Neural progenitor cell (in vitro differentiated cells): ENCODE results near the gene TSSK2. TPM values are rescaled to one million over a fixed set of nuclear protein-coding genes. Genes with fewer than 3 reads are reported as not detected.
A peak's percentile ranks its signal among the peaks of the same experiment; 100 is the strongest.

Source experiments
- DNase-seq: peaks from one replicate; pipeline ENCODE4 v3.0.0-alpha.2; 2016; ENCODE audit warnings: low spot score
- H2AFZ ChIP-seq: fragments of 200-600 bp; sonication (generic); replicated peaks from 2 replicates; pipeline ENCODE4 v1.6.1; 2016; ENCODE audit warnings: antibody characterized with exemption
- H3F3A ChIP-seq: fragments of 200-600 bp; sonication (generic); 2 replicates; pipeline ENCODE4 v1.6.1; 2016; ENCODE audit warnings: antibody characterized with exemption, low read depth
- H3K27ac ChIP-seq: fragments of 200-600 bp; sonication (generic); 2 replicates; pipeline ENCODE4 v1.5.1; 2016; ENCODE audit warnings: mild to moderate bottlenecking
- H3K27me3 ChIP-seq: fragments of 200-600 bp; sonication (generic); 2 replicates; pipeline ENCODE4 v1.6.1; 2016; ENCODE audit warnings: mild to moderate bottlenecking, moderate library complexity
- H3K36me3 ChIP-seq: fragments of 200-600 bp; sonication (generic); 2 replicates; pipeline ENCODE4 v1.5.1; 2016
- H3K4me1 ChIP-seq: fragments of 200-600 bp; sonication (generic); 2 replicates; pipeline ENCODE4 v1.6.1; 2016; ENCODE audit warnings: mixed run types
- H3K4me2 ChIP-seq: fragments of 200-600 bp; sonication (generic); 2 replicates; pipeline ENCODE4 v1.6.1; 2016
- H3K4me3 ChIP-seq: fragments of 200-600 bp; sonication (generic); 2 replicates; pipeline ENCODE4 v1.5.1; 2016
- H3K79me2 ChIP-seq: fragments of 200-600 bp; sonication (generic); 2 replicates; pipeline ENCODE4 v1.6.1; 2016; ENCODE audit warnings: low read depth
- H3K9ac ChIP-seq: fragments of 200-600 bp; sonication (generic); 2 replicates; pipeline ENCODE4 v1.6.1; 2016
- H3K9me3 ChIP-seq: fragments of 200-600 bp; sonication (generic); 2 replicates; pipeline ENCODE4 v1.5.1; 2016; ENCODE audit warnings: low read depth
- H4K20me1 ChIP-seq: fragments of 200-600 bp; sonication (generic); 2 replicates; pipeline ENCODE4 v1.6.1; 2016; ENCODE audit warnings: low read depth
- H3K27ac Mint-ChIP-seq: 3 replicates; pipeline ENCODE4 v1.8.0; 2021; ENCODE audit warnings: mixed read lengths
- H3K27me3 Mint-ChIP-seq: 2 replicates; pipeline ENCODE4 v1.8.0; 2022; ENCODE audit warnings: low read depth, mild to moderate bottlenecking, inconsistent platforms, moderate library complexity, mixed read lengths; ENCODE audit not compliant: insufficient read depth
- H3K36me3 Mint-ChIP-seq: 3 replicates; pipeline ENCODE4 v1.8.0; 2021; ENCODE audit warnings: mixed read lengths
- H3K4me1 Mint-ChIP-seq: 3 replicates; pipeline ENCODE4 v1.8.0; 2021; ENCODE audit warnings: mixed read lengths
- H3K4me3 Mint-ChIP-seq: 3 replicates; pipeline ENCODE4 v1.8.0; 2021; ENCODE audit warnings: mild to moderate bottlenecking, moderate library complexity, mixed read lengths
- H3K9me3 Mint-ChIP-seq: 3 replicates; pipeline ENCODE4 v1.8.0; 2020; ENCODE audit warnings: mixed read lengths
- EZH2 ChIP-seq: fragments of 200-600 bp; sonication (generic); IDR thresholded peaks from 2 replicates; pipeline ENCODE4 v1.6.1; 2017; ENCODE audit warnings: antibody characterized with exemption, mild to moderate bottlenecking, moderate library complexity
- EZH2phosphoT487 ChIP-seq: fragments of 200-600 bp; sonication (generic); IDR thresholded peaks from 2 replicates; pipeline ENCODE4 v1.6.1; 2017; ENCODE audit warnings: antibody characterized with exemption
- total RNA-seq: library from RNA; depleted of rRNA; stranded (reverse); fragments of >200 nt; gene quantifications from 2 replicates; pipeline ENCODE4 v1.2.3, GENCODE V29; 2015; ENCODE audit warnings: low replicate concordance
- TF ChIP-seq, protein P1 (sequence below): fragments of 200-600 bp; sonication (generic); IDR thresholded peaks from 2 replicates; pipeline ENCODE4 v1.5.1; 2017; ENCODE audit warnings: antibody characterized with exemption, mild to moderate bottlenecking

TSSK2 gene
- total RNA-seq, 1 donor from 2014 or later: not detected

DNA sequence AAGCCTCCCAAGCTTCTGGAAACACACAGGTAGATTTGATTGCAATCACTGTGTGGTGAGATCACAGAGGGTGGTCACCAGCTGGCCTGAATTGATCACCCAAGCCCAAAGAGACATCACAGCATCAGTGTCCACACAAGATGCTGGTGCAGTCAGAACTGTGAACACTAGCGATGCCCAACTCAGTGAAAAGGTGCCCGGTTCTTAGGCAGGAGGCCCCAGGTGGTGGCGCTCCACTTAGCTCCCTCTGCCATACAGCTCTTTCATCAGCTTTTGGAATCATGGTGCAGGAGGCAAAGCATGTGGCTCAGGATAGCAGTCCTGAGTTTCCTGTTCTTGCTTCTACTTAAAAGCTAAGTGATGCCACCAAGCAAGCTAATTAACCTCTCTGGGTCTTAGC is 20.0 kb upstream of the TSSK2 start:
- H3K4me1 ChIP-seq: peaks cover 20% of the 10 kb centered on the region
- no peak overlapping the region for H3K9ac ChIP-seq
- no peaks in the 10 kb centered on the region for H3K9me3 Mint-ChIP-seq
- peak; percentile 25 for DNase-seq
- H3K36me3 ChIP-seq: no peaks in the 10 kb centered on the region
- no peak overlapping the region for H3K27ac ChIP-seq
- no peaks in the 10 kb centered on the region for H3K27me3 ChIP-seq
- H3F3A ChIP-seq: peaks cover 6% of the 10 kb centered on the region
- H4K20me1 ChIP-seq: peaks cover 97% of the 10 kb centered on the region
- no peak overlapping the region for H2AFZ ChIP-seq
- H3K27ac Mint-ChIP-seq: no peak overlapping the region
- TF ChIP-seq, protein P1, sequence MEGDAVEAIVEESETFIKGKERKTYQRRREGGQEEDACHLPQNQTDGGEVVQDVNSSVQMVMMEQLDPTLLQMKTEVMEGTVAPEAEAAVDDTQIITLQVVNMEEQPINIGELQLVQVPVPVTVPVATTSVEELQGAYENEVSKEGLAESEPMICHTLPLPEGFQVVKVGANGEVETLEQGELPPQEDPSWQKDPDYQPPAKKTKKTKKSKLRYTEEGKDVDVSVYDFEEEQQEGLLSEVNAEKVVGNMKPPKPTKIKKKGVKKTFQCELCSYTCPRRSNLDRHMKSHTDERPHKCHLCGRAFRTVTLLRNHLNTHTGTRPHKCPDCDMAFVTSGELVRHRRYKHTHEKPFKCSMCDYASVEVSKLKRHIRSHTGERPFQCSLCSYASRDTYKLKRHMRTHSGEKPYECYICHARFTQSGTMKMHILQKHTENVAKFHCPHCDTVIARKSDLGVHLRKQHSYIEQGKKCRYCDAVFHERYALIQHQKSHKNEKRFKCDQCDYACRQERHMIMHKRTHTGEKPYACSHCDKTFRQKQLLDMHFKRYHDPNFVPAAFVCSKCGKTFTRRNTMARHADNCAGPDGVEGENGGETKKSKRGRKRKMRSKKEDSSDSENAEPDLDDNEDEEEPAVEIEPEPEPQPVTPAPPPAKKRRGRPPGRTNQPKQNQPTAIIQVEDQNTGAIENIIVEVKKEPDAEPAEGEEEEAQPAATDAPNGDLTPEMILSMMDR: no peak
- TF ChIP-seq EZH2 (no peak), EZH2phosphoT487 (no peak)
- no peak overlapping the region for H3K4me2 ChIP-seq
- H3K79me2 ChIP-seq: peaks cover 100% of the 10 kb centered on the region
- H3K27me3 Mint-ChIP-seq: no peaks in the 10 kb centered on the region
- peaks cover 7% of the 10 kb centered on the region for H3K36me3 Mint-ChIP-seq
- H3K9me3 ChIP-seq: no peaks in the 10 kb centered on the region
- no peak overlapping the region for H3K4me3 Mint-ChIP-seq
- no peak overlapping the region for H3K4me3 ChIP-seq
- peaks cover 28% of the 10 kb centered on the region for H3K4me1 Mint-ChIP-seq

DNA sequence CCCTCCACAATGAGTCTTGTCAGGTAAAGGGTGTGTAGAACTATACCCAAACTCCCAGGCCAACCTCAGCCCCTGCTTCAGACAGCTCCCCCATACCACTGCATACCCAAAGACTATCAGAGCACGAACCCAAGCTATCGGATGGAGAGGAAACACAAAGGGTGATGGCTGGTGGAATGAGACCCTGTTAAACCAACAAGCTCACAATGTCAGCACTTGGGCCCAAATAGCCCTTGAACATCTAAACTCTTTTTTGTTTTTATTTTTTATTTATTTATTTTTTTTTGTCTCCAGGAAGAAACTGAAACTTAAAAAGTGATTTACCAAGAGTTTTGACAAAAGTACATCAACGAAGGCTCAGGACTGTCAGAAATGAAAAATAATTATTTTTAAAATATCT is 19.5 kb upstream of the TSSK2 start:
- no peaks in the 10 kb centered on the region for H3K36me3 ChIP-seq
- H3K9me3 ChIP-seq: no peaks in the 10 kb centered on the region
- DNase-seq: no peak
- H3K4me2 ChIP-seq: no peak overlapping the region
- H4K20me1 ChIP-seq: peaks cover 97% of the 10 kb centered on the region
- Mint-ChIP-seq H3K9me3 (no peaks in the 10 kb centered on the region), H3K36me3 (peaks cover 10% of the 10 kb centered on the region), H3K27me3 (no peaks in the 10 kb centered on the region), H3K4me1 (peaks cover 31% of the 10 kb centered on the region), H3K4me3 (no peak overlapping the region), H3K27ac (no peak overlapping the region)
- H3K4me1 ChIP-seq: peaks cover 20% of the 10 kb centered on the region
- no peaks in the 10 kb centered on the region for H3K27me3 ChIP-seq
- TF ChIP-seq EZH2phosphoT487 (no peak), EZH2 (no peak)
- TF ChIP-seq, protein P1: no peak
- no peak overlapping the region for H3K4me3 ChIP-seq
- peaks cover 100% of the 10 kb centered on the region for H3K79me2 ChIP-seq
- H3K27ac ChIP-seq: no peak overlapping the region
- peaks cover 6% of the 10 kb centered on the region for H3F3A ChIP-seq
- H2AFZ ChIP-seq: no peak overlapping the region
- H3K9ac ChIP-seq: no peak overlapping the region

DNA sequence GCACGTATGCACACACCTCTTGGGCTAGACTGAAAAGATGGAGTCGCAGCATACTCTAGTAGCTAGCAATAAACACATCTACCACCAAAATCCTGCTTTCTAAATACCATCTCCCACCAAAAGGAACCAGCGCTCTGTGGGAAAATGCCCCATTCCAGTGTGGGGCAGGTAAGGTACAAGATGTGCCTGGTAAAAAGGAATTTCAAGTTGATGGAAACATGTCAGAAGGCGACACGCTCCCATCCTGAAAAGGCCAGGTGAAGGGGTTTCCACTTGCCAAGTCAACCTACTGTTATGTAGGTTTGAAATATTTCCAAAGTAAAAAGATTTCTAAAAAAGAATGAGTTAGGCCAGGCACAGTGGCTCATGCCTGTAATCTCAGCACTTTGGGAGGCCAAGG is 17.7 kb upstream of the TSSK2 start:
- H3K9ac ChIP-seq: no peak overlapping the region
- Mint-ChIP-seq H3K4me1 (peaks cover 34% of the 10 kb centered on the region), H3K4me3 (no peak overlapping the region), H3K9me3 (no peaks in the 10 kb centered on the region), H3K27ac (no peak overlapping the region), H3K27me3 (no peaks in the 10 kb centered on the region), H3K36me3 (peaks cover 14% of the 10 kb centered on the region)
- H3K27ac ChIP-seq: no peak overlapping the region
- no peak for DNase-seq
- H3K36me3 ChIP-seq: no peaks in the 10 kb centered on the region
- no peak overlapping the region for H2AFZ ChIP-seq
- H3K4me1 ChIP-seq: peaks cover 20% of the 10 kb centered on the region
- H3K9me3 ChIP-seq: no peaks in the 10 kb centered on the region
- H3K4me2 ChIP-seq: no peak overlapping the region
- H3F3A ChIP-seq: peaks cover 6% of the 10 kb centered on the region
- TF ChIP-seq, protein P1: no peak
- TF ChIP-seq EZH2: no peak
- H3K27me3 ChIP-seq: no peaks in the 10 kb centered on the region
- H4K20me1 ChIP-seq: peaks cover 97% of the 10 kb centered on the region
- H3K4me3 ChIP-seq: no peak overlapping the region
- peaks cover 100% of the 10 kb centered on the region for H3K79me2 ChIP-seq
